ENCODE results near the gene SPOPL.

- TF ChIP-seq CTCF (IDR thresholded peaks at IDR 0.05; ENCODE audit: insufficient read depth, low read length) = no peak
- no peak for TF ChIP-seq POLR2AphosphoS5 (IDR thresholded peaks at IDR 0.05; ENCODE audit: low read depth)
- no peak for TF ChIP-seq REST (IDR thresholded peaks at IDR 0.05; ENCODE audit: insufficient replicate concordance, low read depth)
Observed at GRCh38 chr2:138504092-138504491, 2.5 kb downstream of the SPOPL start.
